Stimulated activated CD8-positive, alpha-beta memory T cell treated with anti-CD3 and anti-CD28 coated beads, Interleukin-2, amount 100 ng/mL, for 48 hours (primary cell): ENCODE results near the gene CFAP126.
"Not testable (repeated sequence)": the region's sequence is repeated elsewhere in the genome, so short reads cannot be mapped to it uniquely, and the experiment has no call there.

Experiments
- DNase-seq, 2 donors: peaks; one replicate each; pipeline ENCODE4 v3.0.0-alpha.2; 2020; ENCODE audit warnings: low read depth in 2 of 2

The CFAP126 gene, protein sequence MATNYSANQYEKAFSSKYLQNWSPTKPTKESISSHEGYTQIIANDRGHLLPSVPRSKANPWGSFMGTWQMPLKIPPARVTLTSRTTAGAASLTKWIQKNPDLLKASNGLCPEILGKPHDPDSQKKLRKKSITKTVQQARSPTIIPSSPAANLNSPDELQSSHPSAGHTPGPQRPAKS

DNA sequence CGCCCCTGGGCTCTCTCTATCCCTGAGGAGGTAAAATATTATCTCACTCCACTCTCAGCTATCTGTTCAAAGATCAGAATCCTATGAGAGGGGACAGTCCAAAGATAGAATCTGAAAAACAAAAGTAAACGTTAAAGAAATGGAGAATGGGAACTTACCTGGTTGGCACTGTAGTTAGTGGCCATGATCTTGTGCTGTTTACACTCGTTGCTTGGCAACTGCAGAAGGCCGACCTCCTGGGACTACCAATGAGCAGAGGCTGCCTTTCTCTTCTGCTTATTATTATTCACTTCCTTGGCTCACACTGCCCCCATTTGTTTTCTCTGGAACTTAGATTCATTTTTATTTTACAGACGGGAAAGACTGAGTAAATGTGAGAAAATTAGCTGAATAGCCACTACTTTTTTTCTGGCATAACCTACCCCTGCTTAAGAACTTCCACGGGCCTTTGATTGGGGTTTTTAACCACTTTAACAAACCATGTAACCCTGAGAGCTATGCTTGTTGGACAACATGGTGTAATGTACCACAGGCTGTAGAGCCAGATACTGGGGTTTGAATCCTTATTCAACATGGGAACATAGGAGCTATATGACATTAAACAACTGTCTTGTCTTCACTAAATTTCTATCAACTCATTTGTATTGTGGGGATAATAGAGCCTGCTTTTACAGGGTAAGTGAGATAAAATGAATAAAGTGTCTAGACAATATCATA is at the start of gene CFAP126:
CFAP126 (minus strand) TSS at position 193 of the 717 bp plus-strand sequence; CDS start at position 185, 8 bp downstream.
- peak in 1 of 2 donors; percentile 20 for DNase-seq

DNA sequence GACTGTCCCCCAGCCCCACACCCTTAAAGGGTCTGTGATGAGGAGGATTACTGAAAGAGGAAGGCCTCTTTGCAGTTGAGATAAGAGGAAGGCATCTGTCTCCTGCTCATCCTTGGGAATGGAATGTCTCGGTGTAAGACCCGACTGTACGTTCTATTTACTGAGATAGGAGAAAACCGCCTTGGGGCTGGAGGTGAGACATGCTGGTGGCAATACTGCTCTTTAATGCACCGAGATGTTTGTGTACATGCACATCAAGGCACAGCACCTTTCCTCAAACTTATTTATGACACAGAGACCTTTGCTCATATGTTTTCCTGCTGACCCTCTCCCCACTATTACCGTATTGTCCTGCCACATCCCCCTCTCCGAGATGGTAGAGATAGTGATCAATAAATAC is 45.4 kb upstream of the CFAP126 start:
- DNase-seq = not testable (repeated sequence)

DNA sequence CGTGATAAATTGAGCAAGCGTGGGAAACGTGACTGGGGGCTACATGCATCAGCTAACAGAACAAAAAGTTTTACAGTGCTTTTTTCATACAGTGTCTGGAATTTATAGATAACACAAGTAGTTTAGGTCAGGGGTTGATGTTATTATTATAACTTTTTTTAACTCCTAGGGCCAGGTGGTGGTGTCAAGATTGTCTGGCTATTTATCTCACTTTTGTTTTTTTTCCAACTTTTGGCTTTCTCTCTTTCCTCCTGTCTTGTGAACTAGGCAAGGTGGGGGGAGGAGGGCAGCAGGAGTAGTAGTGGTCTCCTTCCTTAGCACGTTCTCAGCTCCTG is 42.9 kb upstream of the CFAP126 start:
- DNase-seq = not testable (repeated sequence)

DNA sequence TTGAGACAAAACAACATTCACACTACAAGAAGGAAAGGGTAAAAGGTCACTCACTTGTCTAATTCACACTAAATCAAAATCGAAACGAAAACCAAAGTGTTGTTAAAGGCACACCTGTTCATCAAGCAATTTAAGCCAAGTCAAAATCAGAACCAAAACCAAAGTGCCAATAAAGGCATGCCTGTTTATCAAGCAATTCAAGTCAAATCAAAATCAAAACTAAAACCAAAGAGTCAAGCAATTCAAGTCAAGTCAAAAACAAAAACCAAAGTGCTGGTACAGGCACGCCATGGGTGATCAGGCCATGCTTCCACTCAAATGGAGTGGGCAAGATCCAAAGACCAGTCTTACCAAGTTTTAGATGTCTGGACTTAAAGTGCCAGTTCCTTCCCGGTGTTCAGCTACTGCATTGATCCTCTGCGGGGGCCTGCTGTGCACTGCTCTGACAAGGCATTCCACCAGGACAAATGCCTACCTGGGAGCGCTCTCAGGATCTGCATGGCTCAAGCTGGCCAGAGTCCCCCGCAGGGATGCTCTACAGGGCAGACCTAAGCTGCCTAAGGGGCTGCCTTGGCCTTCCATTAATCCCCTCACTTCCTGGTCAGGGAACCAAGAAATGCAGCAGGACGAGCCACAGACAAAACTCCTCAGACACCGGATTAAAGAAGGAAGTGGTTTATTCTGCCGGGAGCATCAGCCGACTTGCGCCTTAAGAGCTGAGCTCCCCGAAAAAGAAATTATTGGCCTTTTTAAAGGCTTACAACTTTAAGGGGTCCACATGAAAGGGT is 42.4 kb upstream of the CFAP126 start:
- not testable (repeated sequence) for DNase-seq

DNA sequence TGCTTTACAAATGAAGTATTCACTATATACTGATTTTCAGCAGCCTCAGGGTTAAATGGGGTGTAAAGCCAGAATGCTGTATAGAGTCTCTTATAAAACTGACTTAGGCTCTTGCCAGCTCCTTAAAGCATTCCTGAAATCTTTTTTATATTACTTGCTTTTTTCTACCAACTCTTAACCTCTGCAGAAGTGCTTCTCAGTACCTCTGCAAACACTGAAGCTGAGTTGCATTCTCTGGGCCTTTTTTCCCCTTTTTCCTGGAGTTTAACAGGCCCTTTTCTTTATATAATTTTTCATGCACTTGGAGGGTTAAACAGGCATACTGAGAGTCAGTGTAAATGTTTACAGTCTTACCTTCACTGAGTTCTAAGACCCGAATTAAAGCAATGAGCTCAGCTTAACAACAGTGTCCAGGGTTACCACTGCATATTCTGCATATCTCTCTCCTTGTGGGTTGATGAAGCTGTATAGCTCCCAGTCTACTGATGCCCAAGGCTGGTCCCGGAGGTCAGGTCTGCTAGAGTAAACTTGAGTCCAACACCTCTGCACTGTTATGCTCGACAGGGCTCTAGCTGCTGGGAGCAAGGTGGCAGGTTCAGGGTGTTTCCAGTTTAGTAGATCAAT is 40.9 kb upstream of the CFAP126 start:
- DNase-seq = no peak

DNA sequence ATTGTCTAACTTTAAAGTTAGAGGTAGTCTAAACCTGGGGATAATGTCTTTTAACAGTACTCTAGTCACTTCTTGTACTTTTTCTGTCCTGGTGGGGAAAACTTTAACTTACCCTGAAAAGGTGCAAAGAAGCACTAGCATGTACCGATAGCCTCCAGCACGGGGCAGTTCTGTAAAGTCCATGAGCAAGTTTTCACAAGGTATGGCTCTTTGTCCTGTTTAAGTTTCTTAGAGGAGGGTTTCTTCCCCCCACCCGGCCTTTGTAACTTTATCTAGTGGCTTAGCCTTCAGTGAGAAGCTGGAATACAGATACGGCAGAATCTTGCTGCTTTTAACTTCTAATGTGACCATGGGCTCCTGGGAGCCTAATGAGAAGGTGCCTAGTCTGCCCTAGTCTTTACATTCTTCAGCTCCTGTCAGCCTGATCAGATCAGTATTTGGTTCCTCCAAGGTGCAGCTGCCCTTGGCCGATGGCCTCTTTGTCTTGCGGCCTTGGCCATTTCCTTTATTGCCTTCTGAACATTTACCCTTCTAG is 39.8 kb upstream of the CFAP126 start:
- no peak for DNase-seq

DNA sequence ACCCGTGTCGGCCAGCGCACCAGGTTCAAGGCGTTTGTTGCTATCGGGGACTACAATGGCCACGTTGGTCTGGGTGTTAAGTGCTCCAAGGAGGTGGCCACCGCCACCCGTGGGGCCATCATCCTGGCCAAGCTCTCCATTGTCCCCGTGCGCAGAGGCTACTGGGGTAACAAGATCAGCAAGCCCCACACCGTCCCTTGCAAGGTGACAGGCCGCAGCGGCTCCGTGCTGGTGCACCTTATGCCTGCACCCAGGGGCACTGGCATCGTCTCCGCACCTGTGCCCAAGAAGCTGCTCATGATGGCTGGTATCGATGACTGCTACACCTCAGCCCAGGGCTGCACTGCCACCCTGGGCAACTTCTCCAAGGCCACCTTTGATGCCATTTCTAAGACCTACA is 38.9 kb upstream of the CFAP126 start:
- DNase-seq = not testable (repeated sequence)

DNA sequence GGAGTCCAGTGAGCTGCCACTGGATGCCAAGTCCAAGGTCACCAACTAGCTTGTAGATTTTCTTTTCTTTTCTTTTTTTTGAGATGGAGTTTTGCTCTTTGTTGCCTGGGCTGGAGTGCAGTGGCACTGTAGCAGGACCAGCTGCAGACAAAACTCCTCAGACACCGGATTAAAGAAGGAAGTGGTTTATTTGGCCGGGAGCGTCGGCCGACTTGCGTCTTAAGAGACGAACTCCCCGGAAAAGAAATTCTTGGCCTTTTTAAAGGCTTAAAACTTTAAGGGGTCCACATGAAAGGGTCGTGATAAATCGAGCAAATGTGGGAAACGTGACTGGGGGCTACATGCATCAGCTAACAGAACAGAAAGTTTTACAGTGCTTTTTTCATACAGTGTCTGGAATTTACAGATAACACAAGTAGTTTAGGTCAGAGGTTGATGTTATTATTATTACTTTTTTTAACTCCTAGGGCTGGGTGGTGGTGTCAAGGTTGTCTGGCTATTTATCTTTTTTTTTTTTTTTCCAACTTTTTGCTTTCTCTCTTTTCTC is 36.4 kb upstream of the CFAP126 start:
- DNase-seq = no peak

DNA sequence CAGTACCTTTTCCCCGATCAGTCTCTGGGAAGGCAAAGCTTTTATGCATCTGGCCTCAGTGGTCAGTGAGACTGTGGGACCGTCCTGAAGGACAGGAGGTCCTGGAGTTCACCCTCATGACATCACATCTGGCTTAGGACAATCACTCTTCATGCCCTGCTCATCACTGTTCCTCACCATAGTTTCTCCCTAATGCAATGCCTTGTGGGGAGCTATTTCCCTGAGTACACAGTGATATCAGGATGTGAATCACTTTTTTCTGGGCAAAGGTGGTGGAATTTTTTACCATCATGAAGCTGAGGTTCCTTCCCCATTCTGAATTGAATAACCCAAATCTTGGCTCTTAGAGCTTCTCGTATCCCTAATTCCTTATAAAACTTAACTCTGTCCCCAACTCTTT is 34.8 kb upstream of the CFAP126 start:
- DNase-seq = no peak

DNA sequence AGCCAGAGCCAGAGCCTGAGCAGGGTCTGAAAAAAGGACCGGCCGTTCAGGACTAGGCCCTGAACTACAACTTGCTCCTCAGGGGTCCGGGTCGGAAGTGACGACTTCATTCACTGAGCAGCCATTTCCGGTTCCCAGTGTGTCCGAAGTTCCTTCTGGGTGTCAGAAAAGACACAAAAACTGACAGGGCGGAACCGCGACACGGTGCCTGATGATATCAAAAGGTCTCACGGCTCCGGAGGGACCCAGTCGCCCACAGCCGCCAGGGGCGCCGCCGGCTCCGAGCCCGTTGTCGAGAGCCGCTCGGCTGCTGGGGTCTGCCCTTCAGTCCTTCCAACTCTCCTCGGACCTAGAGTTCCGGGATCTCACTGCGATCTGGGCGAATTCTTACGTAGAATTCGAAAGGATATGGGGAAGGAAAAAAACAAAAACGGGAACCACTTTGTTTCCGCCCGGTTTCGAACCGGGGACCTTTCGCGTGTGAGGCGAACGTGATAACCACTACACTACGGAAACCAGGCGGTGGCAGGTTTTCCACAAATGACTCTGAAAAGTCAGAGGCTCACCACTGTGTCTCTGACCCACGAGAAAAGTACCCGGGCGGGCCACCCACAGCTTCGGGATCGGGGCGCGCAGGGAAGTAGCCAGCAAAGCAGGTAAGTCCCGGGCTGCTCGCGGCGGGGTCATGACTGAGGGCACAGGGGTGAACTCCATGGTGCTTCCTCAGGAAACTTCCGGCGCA is 31.8 kb upstream of the CFAP126 start:
- DNase-seq = peak; percentile 76 to 92

DNA sequence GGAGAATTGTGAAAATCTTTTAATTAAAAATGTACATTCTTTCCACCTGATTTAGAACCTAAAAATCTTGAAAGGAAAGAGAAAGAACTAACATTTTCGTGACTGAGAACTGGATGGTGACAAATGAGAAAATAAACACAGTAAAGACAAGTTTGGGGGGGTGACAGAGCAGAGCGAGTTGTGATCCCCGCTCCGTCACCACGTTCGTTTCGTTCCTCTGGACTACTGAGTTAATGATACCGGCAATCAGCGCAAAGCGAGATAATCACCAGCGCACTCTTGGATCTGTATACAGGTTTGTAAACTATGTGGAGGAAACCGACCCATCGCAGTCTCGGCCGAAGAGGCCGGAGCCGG is 31.2 kb upstream of the CFAP126 start:
- DNase-seq = no peak

DNA sequence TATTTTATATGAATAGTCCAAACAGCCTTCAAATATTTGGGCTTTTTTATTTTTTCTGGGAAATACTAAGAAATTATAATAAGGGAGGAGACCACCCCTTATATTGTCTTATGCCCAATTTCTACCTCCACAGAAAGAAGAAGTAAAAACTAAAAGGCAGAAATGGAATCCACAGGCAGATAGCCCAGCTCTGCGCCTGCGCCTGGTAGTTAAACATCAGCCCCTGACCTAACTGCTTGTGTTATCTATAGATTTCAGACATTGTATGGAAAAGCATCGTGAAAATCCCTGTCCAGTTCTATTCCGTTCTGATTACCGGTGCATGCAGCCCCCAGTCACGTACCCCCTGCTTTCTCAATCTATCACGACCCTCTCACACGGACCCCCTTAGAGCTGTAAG is 29.4 kb upstream of the CFAP126 start:
- not testable (repeated sequence) for DNase-seq

DNA sequence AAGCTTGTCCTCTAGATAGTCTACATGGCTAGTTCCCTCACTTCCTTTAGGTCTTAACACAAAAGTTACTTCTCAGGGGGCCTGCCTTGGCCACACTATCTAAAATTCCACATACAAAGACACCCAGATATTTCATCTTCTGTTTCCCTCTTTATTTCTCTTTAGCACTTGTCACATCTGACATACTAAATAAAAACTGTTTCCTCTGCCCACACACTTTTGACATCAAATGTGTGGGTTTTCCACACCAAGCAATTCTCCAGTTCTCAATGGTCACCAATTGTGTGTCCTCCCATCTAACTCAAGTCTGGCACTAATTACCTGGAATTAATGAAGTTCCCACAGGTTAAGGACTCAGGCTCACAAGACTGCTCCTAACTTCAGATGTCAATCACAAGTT is 25.5 kb upstream of the CFAP126 start:
- DNase-seq = no peak

DNA sequence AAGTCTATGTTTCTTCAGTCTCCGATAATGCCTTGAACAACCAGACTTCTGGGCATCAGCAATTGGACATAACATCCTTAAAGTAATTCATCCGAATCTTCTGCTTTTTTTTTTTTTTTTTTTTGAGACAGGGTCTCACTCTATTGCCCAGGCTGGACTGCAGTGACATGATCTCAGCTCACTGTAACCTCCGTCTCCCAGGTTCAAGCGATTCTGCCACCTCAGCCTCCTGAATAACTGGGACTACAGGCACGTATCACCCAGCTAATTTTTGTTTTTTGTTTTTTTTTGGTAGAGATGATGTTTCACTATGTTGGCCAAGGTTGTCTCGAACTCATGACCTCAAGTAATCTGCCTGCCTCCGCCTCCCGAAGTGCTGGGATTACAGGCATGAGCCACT is 23.9 kb upstream of the CFAP126 start:
- DNase-seq = no peak

DNA sequence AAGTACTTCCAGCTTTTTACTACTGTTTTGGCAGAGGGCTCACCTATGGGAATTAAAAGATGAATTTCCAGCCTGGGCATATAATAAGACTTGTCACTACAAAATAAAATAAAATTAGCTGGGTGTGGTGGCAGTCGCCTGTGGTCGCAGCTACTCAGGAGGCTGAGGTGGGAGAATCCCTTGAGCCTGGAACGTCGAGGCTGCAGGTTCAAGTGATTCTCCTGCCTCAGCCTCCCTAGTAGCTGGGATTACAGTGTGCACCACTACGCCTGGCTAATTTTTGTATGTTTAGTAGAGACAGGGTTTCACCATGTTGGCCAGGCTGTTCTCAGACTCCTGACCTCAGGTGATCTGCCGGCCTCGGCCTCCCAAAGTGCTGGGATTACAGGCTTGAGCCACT is 23.5 kb upstream of the CFAP126 start:
- DNase-seq = not testable (repeated sequence)

DNA sequence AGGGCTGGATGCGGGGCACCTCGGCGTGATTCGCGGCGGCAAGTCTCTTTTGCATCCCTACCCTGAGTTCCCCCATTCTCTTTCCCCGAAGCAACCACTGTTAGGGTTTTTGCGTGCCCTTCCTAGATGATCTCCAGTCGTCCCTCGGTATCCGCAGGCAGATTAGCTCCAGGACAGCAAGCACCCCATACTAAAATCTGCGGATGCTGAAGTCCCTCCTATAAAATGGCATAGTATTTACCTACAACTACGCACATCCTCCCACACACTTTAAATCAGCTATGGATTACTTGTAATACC is 22.8 kb upstream of the CFAP126 start:
- DNase-seq = no peak

DNA sequence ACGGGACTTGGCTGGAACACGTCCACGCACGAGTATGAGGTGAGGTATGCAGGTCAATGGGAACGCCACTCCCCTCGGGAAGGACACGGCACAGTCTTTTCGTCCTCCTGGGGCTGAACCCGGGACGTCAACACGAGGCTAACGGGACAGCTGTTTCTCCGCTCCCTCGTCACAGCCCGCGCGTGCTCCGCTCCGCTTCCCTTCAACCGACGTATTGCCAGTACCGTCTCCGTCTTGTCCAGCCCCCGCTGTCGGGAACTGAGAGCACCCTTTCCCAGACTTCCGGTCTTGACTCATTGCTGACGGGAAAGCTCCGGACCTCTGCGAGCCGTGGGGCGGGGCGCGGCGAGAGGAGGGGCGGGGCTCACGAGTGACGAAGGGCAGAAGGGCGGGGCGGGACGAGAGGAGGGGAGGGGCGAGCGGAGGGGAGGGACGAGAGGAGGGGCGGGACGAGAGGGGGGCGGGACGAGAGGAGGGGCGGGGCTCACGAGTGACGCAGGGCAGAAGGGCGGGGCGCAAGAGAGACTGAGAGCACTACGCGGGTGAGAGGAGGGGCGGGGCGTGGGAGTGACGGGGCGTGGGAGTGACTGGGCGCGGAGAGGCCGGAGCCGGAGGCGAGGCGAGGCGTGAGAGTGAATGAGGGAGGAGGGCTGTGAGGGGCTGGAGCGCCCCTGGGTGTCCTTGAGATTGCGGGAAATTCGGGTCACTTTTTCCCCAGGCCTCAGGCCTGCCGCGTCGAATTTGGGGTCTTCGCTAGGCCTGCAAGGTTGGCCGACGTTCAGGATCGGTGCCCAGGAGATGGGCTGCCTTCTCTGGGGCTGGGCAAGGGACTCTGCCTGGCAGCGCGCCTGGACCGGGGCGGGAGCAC is 22.2 kb upstream of the CFAP126 start:
- peak; percentile 81 to 89 for DNase-seq

DNA sequence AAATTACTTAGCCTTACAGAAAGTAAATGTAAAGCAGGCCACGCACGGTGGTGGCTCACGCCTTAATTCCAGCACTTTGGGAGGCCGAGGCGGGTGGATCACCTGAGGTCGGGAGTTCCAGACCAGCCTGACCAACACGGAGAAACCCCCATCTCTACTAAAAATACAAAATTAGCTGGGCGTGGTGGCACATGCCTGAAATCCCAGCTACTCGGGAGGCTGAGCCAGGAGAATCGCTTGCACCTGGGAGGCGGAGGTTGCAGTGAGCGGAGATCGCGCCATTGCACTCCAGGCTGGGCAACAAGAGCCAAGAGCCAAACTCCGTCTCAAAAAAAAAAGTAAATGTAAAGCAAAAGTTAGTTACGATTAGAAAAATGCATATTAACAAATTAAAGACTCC is 21.5 kb upstream of the CFAP126 start:
- DNase-seq = not testable (repeated sequence)

DNA sequence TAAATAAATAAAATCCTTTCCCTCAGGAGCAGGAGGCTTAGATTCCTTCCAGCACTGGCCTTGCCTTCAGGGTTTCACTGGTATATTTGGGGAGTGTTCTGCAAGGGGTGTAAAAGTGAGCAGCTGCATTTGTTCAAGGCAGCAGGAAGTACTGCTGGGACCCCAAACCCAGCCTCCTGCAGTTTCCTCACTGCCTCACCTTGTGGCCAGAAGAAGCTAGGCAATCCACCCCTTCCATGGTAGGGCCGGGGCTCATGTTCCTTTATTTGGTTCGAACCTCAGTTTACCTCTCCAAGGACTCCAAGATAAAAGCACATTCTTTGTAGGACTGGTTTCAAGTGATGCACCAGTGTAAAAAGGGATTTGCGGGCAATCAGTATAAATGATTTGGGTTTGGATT is 21.0 kb upstream of the CFAP126 start:
- DNase-seq = no peak

DNA sequence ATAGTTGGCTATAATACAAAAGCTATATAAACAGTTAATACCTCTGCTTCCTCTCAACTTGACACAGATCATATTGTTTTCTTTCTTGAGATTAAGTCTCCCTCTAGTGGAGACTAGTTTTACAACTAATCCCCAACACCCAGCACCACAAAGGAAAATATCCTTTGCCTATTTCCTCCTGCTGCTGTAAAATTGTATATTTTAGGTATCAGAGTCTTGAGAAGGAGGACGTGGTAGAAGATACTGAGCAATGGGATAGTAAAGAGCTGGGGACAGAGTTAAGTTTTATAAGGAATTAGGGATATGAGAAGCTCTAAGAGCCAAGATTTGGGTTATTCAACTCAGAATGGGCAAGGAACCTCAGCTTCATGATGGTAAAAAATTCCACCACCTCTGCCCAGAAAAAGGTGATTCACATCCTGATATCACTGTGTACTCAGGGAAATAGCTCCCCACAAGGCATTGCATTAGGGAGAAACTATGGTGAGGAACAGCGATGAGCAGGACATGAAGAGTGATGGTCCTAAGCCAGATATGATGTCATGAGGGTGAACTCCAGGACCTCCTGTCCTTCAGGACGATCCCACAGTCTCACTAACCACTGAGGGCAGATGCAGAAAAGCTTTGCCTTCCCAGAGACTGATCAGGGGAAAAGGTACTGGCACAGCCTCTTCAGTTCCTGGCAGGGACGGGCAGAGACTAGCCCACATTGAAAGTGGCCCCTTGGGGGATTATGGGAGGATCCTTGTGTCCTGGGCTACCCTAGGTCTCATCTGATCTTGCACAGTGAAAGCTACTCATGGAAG is 14.7 kb upstream of the CFAP126 start:
- no peak for DNase-seq
